Daoy (cell line): Measurements from ENCODE around the gene CBY1. TPM values are rescaled to one million over a fixed set of nuclear protein-coding genes. Genes with fewer than 3 reads are reported as not detected.

Source experiments
- DNase-seq: peaks from one replicate; pipeline ENCODE4 v3.0.0-alpha.2; 2015; ENCODE audit warnings: low read depth
- total RNA-seq: library from RNA; depleted of rRNA; stranded (reverse); fragments of >200 nt; shearing (Covaris generic); gene quantifications from 2 replicates; pipeline ENCODE4 v1.2.3, GENCODE V29; 2014

Gene CBY1
- total RNA-seq, 1 experiment from 2014 or later = 21.8 TPM

GRCh38 chr22:38649841-38650522 lies 6.5 kb upstream of the CBY1 start:
- DNase-seq = no peak

GRCh38 chr22:38652859-38653258 lies 3.6 kb upstream of the CBY1 start:
- no peak for DNase-seq

- DNase-seq = no peak
These were observed 2.7 kb upstream of the CBY1 start for GRCh38 chr22:38653741-38654140.

- peak; percentile 17 for DNase-seq
These were observed 751 bp upstream of the CBY1 start for GRCh38 chr22:38655519-38656255.

- peak; percentile 29 for DNase-seq
These were observed 839 bp downstream of the CBY1 start for GRCh38 chr22:38657045-38657909.

GRCh38 chr22:38674888-38675287 lies 18.4 kb downstream of the CBY1 start:
- DNase-seq = no peak

- DNase-seq = no peak
These were observed 19.4 kb downstream of the CBY1 start for GRCh38 chr22:38675833-38676232.

- peak; percentile 91 for DNase-seq
These were observed 25.3 kb downstream of the CBY1 start, which contains the start of gene TOMM22 for GRCh38 chr22:38681582-38682335. TSS of gene TOMM22 (plus strand) at chr22:38681957. CDS start at chr22:38681979, 22 bp downstream.

GRCh38 chr22:38684895-38685294 lies 28.5 kb downstream of the CBY1 start:
- no peak for DNase-seq

GRCh38 chr22:38685761-38686160 lies 29.3 kb downstream of the CBY1 start:
- no peak for DNase-seq

GRCh38 chr22:38689651-38690050 lies 33.2 kb downstream of the CBY1 start:
- DNase-seq = no peak

- DNase-seq = no peak
These were observed 37.6 kb downstream of the CBY1 start for GRCh38 chr22:38694049-38694448.

- no peak for DNase-seq
These were observed 38.5 kb downstream of the CBY1 start for GRCh38 chr22:38694940-38695339.

GRCh38 chr22:38696606-38697424 lies 40.4 kb downstream of the CBY1 start:
- peak; percentile 84 for DNase-seq

GRCh38 chr22:38697425-38698089 lies 41.1 kb downstream of the CBY1 start:
- no peak for DNase-seq

GRCh38 chr22:38698407-38699094 lies 42.1 kb downstream of the CBY1 start:
- no peak for DNase-seq

GRCh38 chr22:38699143-38699542 lies 42.7 kb downstream of the CBY1 start:
- DNase-seq = no peak

GRCh38 chr22:38699784-38700183 lies 43.3 kb downstream of the CBY1 start:
- DNase-seq = peak; percentile 18

GRCh38 chr22:38700270-38700788 lies 43.9 kb downstream of the CBY1 start:
- DNase-seq = no peak
